Measurements from ENCODE around the gene HLX. TPM values are rescaled to one million over a fixed set of nuclear protein-coding genes. Genes with fewer than 3 reads are reported as not detected.

The HLX gene
- total and polyA plus RNA-seq, 9 of the 15 experiments (the other 6 are each of a cell fraction or from before 2014, with no cell fraction given) = 0.10 to 3.0 (median 1.6) TPM

GRCh38 chr1:220924331-220924970 lies 45.2 kb downstream of the HLX start (continued):
- no peak for TF ChIP-seq NR2C2 (CRISPR knock-in tag; IDR thresholded peaks at IDR 0.05)
- no peak for TF ChIP-seq NR2C2 (tag; IDR thresholded peaks at IDR 0.05)
- no peak for TF ChIP-seq ETV1 (tag; conservative IDR thresholded peaks at IDR 0.05; ENCODE audit: low read depth)
- no peak for TF ChIP-seq KDM1A (IDR thresholded peaks at IDR 0.05)
- no peak for TF ChIP-seq MBD2 (IDR thresholded peaks at IDR 0.05; ENCODE audit: borderline replicate concordance, low read depth)
- TF ChIP-seq SP2 (IDR thresholded peaks at IDR 0.05; ENCODE audit: extremely low read depth, low read depth, low read length, poor library complexity, severe bottlenecking) = no peak
- TF ChIP-seq FOXJ2 (tag; IDR thresholded peaks at IDR 0.05) = no peak
- TF ChIP-seq NFRKB (IDR thresholded peaks at IDR 0.05; ENCODE audit: low read depth) = no peak
- TF ChIP-seq ZNF239 (CRISPR knock-in tag; IDR thresholded peaks at IDR 0.05) = no peak
- no peak for TF ChIP-seq HCFC1 (IDR thresholded peaks at IDR 0.05; ENCODE audit: low read depth, low read length)
- no peak for TF ChIP-seq GATAD2A (IDR thresholded peaks at IDR 0.05)
- TF ChIP-seq PRPF4 (IDR thresholded peaks at IDR 0.05; ENCODE audit: insufficient read depth, low read depth, low read length, poor library complexity, severe bottlenecking) = no peak

- Histone ChIP-seq H3K79me2 (ENCODE audit: control insufficient read depth, insufficient read depth, low read length) (no peaks in the 10 kb centered on the region), H3K27me3 (ENCODE audit: control insufficient read depth in 2 of 2, insufficient read depth in 2 of 2, low read length in 2 of 2) (peaks cover 0 to 4% of the 10 kb centered on the region in 2 experiments; a peak in 1 of 5 replicates), H3K9me3 (replicated peaks; ENCODE audit: control insufficient read depth, insufficient read depth, low read depth, low read length) (no peaks in the 10 kb centered on the region), H2AFZ (ENCODE audit: low read depth, low read length) (no peak overlapping the region), H3K9me1 (ENCODE audit: control insufficient read depth, insufficient read depth, low read length) (no peaks in the 10 kb centered on the region), H3K27ac (ENCODE audit: extremely low read depth, low read depth, low read length) (no peak overlapping the region), H3K9ac (ENCODE audit: insufficient read depth in 1 of 2, low read depth in 2 of 2, low read length in 2 of 2) (no peak overlapping the region), H3K4me2 (ENCODE audit: insufficient read depth, low read length) (no peak overlapping the region), H3K36me3 (ENCODE audit: control insufficient read depth, insufficient read depth, low read length) (no peaks in the 10 kb centered on the region), H3K4me3 (no peak overlapping the region), H4K20me1 (replicated peaks; ENCODE audit: control insufficient read depth, insufficient read depth, low read length) (no peaks in the 10 kb centered on the region), H3K4me1 (replicated peaks in 1 of 2; ENCODE audit: control insufficient read depth in 2 of 2, insufficient read depth in 2 of 2, low read length in 2 of 2) (0 out of 5 replicates have a peak, but pooled peaks cover 0 to 2% of the 10 kb centered on the region in 2 experiments)
- FAIRE-seq (no peak), ATAC-seq (no peak), DNase-seq (ENCODE audit: extremely low read depth in 1 of 4, low spot score in 3 of 4) (no peak)
- CTCF ChIA-PET (ENCODE audit: low intra/inter-chr PET ratio) = no interaction called here
- intact Hi-C loops (cut with micrococcal nuclease) (no loop called here), in situ Hi-C loops (cut with MboI) (no loop called here)
- TF ChIP-seq CEBPB (tag; IDR thresholded peaks at IDR 0.05) (peak; percentile 40; the same call in 1 of the 2 replicates), ZNF263 (CRISPR knock-in tag; IDR thresholded peaks at IDR 0.05; ENCODE audit: borderline replicate concordance) (no peak), RBM15 (IDR thresholded peaks at IDR 0.05; ENCODE audit: insufficient read depth, low read length) (no peak), PRDM10 (IDR thresholded peaks at IDR 0.05; ENCODE audit: partially characterized antibody) (no peak), NR3C1 (CRISPR knock-in tag; IDR thresholded peaks at IDR 0.05) (no peak), TARDBP (IDR thresholded peaks at IDR 0.05) (no peak)
- POLR2A ChIA-PET = no interaction called here
- no TSS peak for BruUV-seq (replicated peaks)
- 42% methylated on average over 2 of the region's 2 CpGs for WGBS (ENCODE audit: insufficient coverage, low coverage, missing lambda C conversion rate)
Measured at GRCh38 chr1:220925707-220926106, 46.5 kb downstream of the HLX start.

Measured in K562 (cell line).